ENCODE data around the gene PGM5.

DNA sequence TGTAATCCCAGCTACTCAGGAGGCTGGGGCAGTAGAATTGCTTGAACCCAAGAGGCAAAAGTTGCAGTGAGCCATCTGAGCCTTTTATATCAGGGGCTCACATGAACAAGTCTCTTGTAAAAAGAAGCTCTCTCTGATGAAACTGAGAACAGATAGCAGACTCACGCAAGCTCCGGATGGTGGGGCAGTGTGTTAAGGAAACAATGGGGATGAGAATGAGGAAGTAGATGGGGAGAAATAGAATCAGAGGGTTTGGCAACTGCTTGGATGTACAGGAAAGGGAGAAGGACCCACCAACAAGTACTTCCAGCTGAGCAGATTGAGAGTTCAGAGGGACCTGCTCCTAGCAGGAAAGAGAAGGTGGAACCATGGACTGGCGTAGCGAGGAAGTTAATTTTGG is 165.7 kb downstream of the PGM5 start:
- TF ChIP-seq POLR2A (IDR thresholded peaks at IDR 0.05) (no peak), CTCF (IDR thresholded peaks at IDR 0.05) (no peak)
